Mucosa of descending colon (tissue), 3 donors: ENCODE measurements around the gene FIBCD1. TPM values are rescaled to one million over a fixed set of nuclear protein-coding genes. Genes with fewer than 3 reads are reported as not detected.

Experiments
- ATAC-seq: fragments of 200-7000 bp; cut with Tn5 transposase; one replicate; pipeline ENCODE4 v1.9.1; 2020; ENCODE audit warnings: mild to moderate bottlenecking, moderate library complexity
- DNase-seq, 3 donors: peaks; one replicate each; pipeline ENCODE4 v3.0.0-alpha.2; 2020
- H3K36me3 ChIP-seq: fragments of 200-600 bp; one replicate; pipeline ENCODE4 v1.8.0; 2021; ENCODE audit warnings: low read depth, mild to moderate bottlenecking
- H3K4me1 ChIP-seq: fragments of 200-600 bp; one replicate; pipeline ENCODE4 v1.8.0; 2021; ENCODE audit warnings: low read depth, mild to moderate bottlenecking
- H3K4me3 ChIP-seq: fragments of 200-600 bp; one replicate; pipeline ENCODE4 v1.8.0; 2021; ENCODE audit warnings: mild to moderate bottlenecking
- H3K9me3 ChIP-seq: fragments of 200-600 bp; one replicate; pipeline ENCODE4 v1.8.0; 2021; ENCODE audit warnings: mild to moderate bottlenecking
- intact Hi-C, 2 donors: fragments of 100-400 bp; cut with DNase I in 1 of 2; cut with micrococcal nuclease in 1 of 2; formaldehyde crosslinking; loops; one replicate each; pipeline versions ENCODE4 v1.11.0 to v1.11.1; 2022; cut with DNase I, micrococcal nuclease
- total RNA-seq, 3 donors: library from RNA; stranded (reverse); fragmentation: NEBNext Ultra II Directional in 2 of 3; extraction: Animal tissue kit (Norgen Biotek cat#: 25700) in 2 of 3; gene quantifications; one replicate each; pipeline versions ENCODE4 v1.2.1 to v1.2.4, GENCODE V29; 2021 to 2023
- TF ChIP-seq, protein P1 (sequence below): fragments of 200-600 bp; IDR thresholded peaks from one replicate; pipeline ENCODE4 v1.8.0; 2022; ENCODE audit warnings: antibody characterized with exemption, mild to moderate bottlenecking
- donor health status: DM: no; HTN: no; CAD: no; lungs with moderate emphysema.
- donor health status: DM: no; HTN: no; CAD: no.
- donor health status: DM: no; HTN: yes; CAD: no.

The FIBCD1 gene
- total RNA-seq, 3 donors from 2014 or later: 2.6 to 10.7 (median 7.3) TPM

DNA sequence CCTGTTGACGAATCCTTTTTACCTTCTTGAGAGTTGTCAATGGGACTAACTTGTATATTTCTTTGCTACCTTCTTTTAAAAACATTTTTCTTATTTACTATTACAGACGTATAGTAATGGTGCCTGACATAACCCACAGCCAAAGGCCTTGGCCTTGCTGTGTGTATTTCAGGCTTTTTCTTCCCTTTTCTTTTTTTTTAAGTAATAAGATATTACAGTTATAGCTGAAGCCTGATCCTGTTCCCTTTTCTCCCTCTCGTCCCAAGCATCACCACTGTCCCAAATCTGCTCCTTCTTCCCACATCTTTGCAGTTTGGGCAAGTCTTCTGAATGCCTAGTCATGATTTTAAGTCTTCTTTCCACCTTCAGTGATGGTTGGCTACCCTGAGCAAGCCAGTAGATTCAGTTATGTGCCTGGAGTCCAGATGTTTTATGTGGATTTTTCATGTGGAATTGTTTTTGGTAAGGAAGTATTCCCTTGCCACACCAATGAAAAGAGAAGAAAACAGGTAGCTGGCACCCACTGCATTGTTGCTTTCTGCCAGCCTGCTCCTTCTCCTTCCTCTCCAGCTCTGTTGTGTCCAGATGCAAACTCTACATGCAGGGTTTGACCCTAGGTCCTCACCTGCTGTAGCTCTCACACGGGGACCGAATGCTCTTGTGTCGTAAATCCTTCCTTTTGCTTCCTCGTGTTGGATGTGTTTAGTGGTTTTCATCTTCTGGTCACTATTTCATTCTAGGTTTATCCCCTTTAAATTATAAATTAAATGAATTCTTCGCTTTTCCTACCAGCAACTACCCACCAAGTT lies 77.5 kb downstream of the FIBCD1 start:
- Histone ChIP-seq H3K4me1 (no peaks in the 10 kb centered on the region), H3K36me3 (no peaks in the 10 kb centered on the region), H3K4me3 (no peak overlapping the region), H3K9me3 (no peaks in the 10 kb centered on the region)
- DNase-seq: no peak
- ATAC-seq: no peak
- intact Hi-C loops: loop anchor here (5.0 kb wide), 3 partner anchors 89 to 159 kb away; no protein-coding TSS in a partner anchor
- TF ChIP-seq, protein P1, sequence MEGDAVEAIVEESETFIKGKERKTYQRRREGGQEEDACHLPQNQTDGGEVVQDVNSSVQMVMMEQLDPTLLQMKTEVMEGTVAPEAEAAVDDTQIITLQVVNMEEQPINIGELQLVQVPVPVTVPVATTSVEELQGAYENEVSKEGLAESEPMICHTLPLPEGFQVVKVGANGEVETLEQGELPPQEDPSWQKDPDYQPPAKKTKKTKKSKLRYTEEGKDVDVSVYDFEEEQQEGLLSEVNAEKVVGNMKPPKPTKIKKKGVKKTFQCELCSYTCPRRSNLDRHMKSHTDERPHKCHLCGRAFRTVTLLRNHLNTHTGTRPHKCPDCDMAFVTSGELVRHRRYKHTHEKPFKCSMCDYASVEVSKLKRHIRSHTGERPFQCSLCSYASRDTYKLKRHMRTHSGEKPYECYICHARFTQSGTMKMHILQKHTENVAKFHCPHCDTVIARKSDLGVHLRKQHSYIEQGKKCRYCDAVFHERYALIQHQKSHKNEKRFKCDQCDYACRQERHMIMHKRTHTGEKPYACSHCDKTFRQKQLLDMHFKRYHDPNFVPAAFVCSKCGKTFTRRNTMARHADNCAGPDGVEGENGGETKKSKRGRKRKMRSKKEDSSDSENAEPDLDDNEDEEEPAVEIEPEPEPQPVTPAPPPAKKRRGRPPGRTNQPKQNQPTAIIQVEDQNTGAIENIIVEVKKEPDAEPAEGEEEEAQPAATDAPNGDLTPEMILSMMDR: no peak

DNA sequence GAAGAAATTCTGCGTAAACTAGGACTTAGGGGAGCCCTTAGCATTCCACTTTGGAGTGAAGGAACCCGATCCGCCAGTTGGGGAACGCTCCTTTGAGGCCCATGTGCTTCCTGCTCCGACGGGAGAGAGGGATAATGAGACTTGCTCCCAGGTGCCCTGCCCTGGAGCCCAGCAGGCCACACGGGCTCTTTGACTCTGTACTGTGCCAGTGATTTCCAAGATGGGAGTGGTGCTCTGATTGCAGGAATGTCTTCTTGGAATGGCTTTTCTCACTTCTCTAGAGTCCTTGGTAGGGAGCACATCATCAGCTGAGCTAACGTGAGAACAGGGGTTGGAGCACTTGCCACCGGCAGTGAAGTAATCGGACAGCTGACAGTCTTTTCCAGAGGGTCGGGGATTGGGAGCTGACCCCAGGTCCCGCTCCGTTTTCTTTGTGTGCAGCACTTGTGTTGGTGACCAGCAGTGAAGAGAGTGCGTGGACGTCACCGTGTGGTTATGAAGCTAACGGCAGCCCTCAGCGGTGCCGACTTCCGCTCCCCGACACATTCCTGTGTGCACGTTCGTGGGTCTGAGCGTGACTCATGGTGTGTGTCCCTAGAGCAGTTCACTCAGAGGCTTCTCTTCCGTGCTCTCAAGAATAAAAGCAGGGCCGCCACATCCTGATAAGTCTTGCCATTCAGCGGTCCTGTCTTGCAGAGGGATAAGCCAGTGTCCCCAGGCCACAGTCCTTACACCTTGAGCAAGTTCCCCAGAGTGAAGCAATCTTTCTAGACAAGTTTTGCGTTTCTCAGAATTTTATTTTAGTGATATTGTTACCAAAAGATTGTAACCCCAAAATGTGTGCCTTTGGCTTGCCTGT lies 78.4 kb downstream of the FIBCD1 start:
- ATAC-seq (peak; percentile 59), DNase-seq (peak; percentile 48 to 66 (median 51))
- TF ChIP-seq, protein P1: no peak
- intact Hi-C loops: loop anchor here (5.0 kb wide), 3 partner anchors 88 to 158 kb away; no protein-coding TSS in a partner anchor
- Histone ChIP-seq H3K9me3 (no peaks in the 10 kb centered on the region), H3K4me1 (no peaks in the 10 kb centered on the region), H3K36me3 (no peaks in the 10 kb centered on the region), H3K4me3 (no peak overlapping the region)

DNA sequence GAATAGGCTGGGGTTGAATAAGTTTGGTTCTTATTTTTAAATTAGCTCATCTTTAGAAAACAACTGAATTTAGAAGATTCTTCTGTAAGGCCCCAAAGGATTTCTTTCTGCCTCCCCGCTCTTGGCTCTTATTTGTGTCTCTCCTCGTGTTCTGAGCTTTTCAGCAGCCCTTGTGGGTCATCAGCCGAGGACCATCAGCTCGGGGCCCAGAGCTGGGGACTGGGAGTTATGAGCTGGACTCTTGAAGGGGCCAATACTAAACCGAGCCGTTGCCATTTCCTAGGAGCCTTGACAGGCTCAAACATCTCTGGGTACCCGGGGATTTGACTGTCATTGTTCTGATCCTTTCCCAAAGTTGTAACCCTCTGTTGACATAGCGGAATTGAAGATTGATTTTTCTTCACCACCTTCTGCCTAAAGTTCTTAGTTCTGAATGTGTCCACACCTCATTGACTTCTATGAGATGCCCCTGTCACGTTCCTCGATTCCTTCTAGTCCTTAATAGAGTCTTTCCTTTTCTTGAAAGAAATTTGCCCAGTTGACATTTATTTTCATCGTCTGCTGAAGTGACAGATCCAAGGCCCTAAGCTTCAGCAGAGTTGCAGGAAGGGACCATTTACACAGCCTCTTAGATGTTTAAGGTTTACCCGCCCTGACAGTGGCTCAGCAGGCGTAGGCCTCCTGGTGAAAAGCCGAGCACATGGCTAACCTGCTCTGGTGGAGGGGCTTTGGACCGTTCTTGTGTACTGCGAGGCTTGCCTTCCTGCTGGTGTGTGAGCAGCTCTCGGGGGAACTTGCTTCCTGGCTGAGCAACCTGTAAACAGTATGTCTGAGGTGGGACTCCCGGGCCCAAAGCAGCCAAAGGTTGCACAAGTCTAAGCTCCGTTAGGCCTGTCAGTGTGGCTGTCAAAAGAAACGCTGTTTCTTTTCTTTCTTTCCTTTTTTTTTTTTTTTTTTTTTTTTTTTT lies 80.0 kb downstream of the FIBCD1 start:
- intact Hi-C loops: no loop called here
- Histone ChIP-seq H3K36me3 (no peaks in the 10 kb centered on the region), H3K9me3 (no peaks in the 10 kb centered on the region), H3K4me1 (no peaks in the 10 kb centered on the region), H3K4me3 (no peak overlapping the region)
- ATAC-seq (no peak), DNase-seq (no peak)
- TF ChIP-seq, protein P1: no peak

DNA sequence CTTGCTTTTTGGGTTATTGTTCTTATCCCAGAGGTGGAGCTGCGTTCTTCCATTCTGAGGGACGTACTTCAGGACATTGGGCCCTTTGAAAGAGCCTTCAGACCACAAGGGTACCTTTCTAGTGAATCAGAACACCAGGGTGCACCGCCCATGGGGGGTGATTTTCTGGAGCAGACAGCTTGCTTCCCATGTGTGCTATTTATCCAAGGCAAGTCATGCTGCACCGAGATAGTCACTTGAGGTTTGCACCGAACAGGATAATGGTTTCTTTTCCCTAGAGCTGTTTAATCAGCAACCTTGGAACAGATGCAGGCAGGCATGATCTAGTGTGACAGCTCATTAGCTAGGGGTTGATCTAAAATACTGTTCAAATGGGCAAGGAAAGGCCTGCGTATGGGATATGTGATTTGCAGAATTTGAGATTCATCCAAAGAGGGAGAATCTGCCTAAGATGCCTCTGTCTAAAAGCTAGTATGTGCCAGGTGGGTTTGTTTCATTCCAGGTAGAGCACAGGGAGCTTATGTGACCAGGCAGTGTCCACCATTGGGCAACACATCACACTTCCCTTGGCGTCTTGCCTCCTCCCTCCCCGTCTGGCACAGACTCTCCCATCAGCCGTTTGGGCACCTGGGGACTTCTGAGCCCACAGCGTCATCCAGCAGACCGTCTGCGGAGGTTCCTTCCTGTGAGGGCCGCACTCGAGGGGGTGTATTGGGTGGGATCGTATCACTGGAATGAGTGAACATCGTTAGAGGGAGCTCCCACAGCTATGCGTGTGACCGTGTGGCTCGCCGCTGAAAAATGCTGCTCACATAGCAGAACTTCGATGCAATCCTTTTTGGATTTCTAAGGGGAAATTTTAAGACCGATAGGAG lies 80.9 kb downstream of the FIBCD1 start:
- Histone ChIP-seq H3K4me3 (no peak overlapping the region), H3K9me3 (no peaks in the 10 kb centered on the region), H3K4me1 (no peaks in the 10 kb centered on the region), H3K36me3 (no peaks in the 10 kb centered on the region)
- DNase-seq (no peak), ATAC-seq (peak; percentile 9)
- intact Hi-C loops: no loop called here
- TF ChIP-seq, protein P1: no peak
